ENCODE measurements around the gene CASP12. TPM values are rescaled to one million over a fixed set of nuclear protein-coding genes. Genes with fewer than 3 reads are reported as not detected.

The CASP12 gene
- total RNA-seq, 1 experiment from 2014 or later: not detected

GRCh38 chr11:104926771-104927611 is 28.7 kb upstream of the CASP12 start:
- H3K36me3 ChIP-seq (ENCODE audit: insufficient read depth, low read length, poor library complexity, severe bottlenecking): no peaks in the 10 kb centered on the region
- TF ChIP-seq CTCF (conservative IDR thresholded peaks at IDR 0.05; ENCODE audit: low read depth, low read length) (no peak), EZH2 (IDR thresholded peaks at IDR 0.05; ENCODE audit: borderline replicate concordance, low read depth, low read length, poor library complexity, severe bottlenecking) (no peak)
- H3K27ac ChIP-seq (ENCODE audit: low read depth, low read length, poor library complexity, severe bottlenecking): no peak overlapping the region
- DNase-seq (ENCODE audit: low spot score): peak; percentile 7
- no peak overlapping the region for H3K4me3 ChIP-seq (ENCODE audit: low read depth, low read length, poor library complexity, severe bottlenecking)
- CTCF ChIA-PET: no interaction called here
- POLR2A ChIA-PET (ENCODE audit: low non-redundant PET): no interaction called here
- H3K27me3 ChIP-seq (replicated peaks; ENCODE audit: insufficient read depth, low read depth, low read length, poor library complexity): no peaks in the 10 kb centered on the region
- H3K9me3 ChIP-seq (ENCODE audit: low read depth, low read length, poor library complexity, severe bottlenecking): no peaks in the 10 kb centered on the region
- intact Hi-C loops (cut with micrococcal nuclease; ENCODE audit: unreplicated experiment): no loop called here
- no TSS peak for BruUV-seq (replicated peaks)
- no peaks in the 10 kb centered on the region for H3K4me1 ChIP-seq (ENCODE audit: insufficient read depth, low read length, poor library complexity, severe bottlenecking)

- intact Hi-C loops (cut with micrococcal nuclease; ENCODE audit: unreplicated experiment): no loop called here
- ChIA-PET CTCF (no interaction called here), POLR2A (ENCODE audit: low non-redundant PET) (no interaction called here)
- no peaks in the 10 kb centered on the region for H3K36me3 ChIP-seq (ENCODE audit: insufficient read depth, low read length, poor library complexity, severe bottlenecking)
- no peaks in the 10 kb centered on the region for H3K9me3 ChIP-seq (ENCODE audit: low read depth, low read length, poor library complexity, severe bottlenecking)
- H3K27ac ChIP-seq (ENCODE audit: low read depth, low read length, poor library complexity, severe bottlenecking): no peak overlapping the region
- no peaks in the 10 kb centered on the region for H3K4me1 ChIP-seq (ENCODE audit: insufficient read depth, low read length, poor library complexity, severe bottlenecking)
- BruUV-seq (replicated peaks): no TSS peak
- H3K4me3 ChIP-seq (ENCODE audit: low read depth, low read length, poor library complexity, severe bottlenecking): no peak overlapping the region
- no peak for TF ChIP-seq CTCF (conservative IDR thresholded peaks at IDR 0.05; ENCODE audit: low read depth, low read length)
- no peak for TF ChIP-seq EZH2 (IDR thresholded peaks at IDR 0.05; ENCODE audit: borderline replicate concordance, low read depth, low read length, poor library complexity, severe bottlenecking)
- no peaks in the 10 kb centered on the region for H3K27me3 ChIP-seq (replicated peaks; ENCODE audit: insufficient read depth, low read depth, low read length, poor library complexity)
- no peak for DNase-seq (ENCODE audit: low spot score)
These were observed 27.6 kb upstream of the CASP12 start for GRCh38 chr11:104925850-104926249.

GRCh38 chr11:104918113-104918824 is 20.0 kb upstream of the CASP12 start:
- peak overlapping the region; percentile 33 for H3K4me3 ChIP-seq (ENCODE audit: low read depth, low read length, poor library complexity, severe bottlenecking)
- ChIA-PET CTCF (no interaction called here), POLR2A (ENCODE audit: low non-redundant PET) (no interaction called here)
- no peaks in the 10 kb centered on the region for H3K9me3 ChIP-seq (ENCODE audit: low read depth, low read length, poor library complexity, severe bottlenecking)
- intact Hi-C loops (cut with micrococcal nuclease; ENCODE audit: unreplicated experiment): no loop called here
- peak; percentile 3 for DNase-seq (ENCODE audit: low spot score)
- no peaks in the 10 kb centered on the region for H3K4me1 ChIP-seq (ENCODE audit: insufficient read depth, low read length, poor library complexity, severe bottlenecking)
- H3K27me3 ChIP-seq (replicated peaks; ENCODE audit: insufficient read depth, low read depth, low read length, poor library complexity): no peaks in the 10 kb centered on the region
- H3K27ac ChIP-seq (ENCODE audit: low read depth, low read length, poor library complexity, severe bottlenecking): no peak overlapping the region
- TF ChIP-seq CTCF (conservative IDR thresholded peaks at IDR 0.05; ENCODE audit: low read depth, low read length): no peak
- no peak for TF ChIP-seq EZH2 (IDR thresholded peaks at IDR 0.05; ENCODE audit: borderline replicate concordance, low read depth, low read length, poor library complexity, severe bottlenecking)
- BruUV-seq (replicated peaks): no TSS peak
- H3K36me3 ChIP-seq (ENCODE audit: insufficient read depth, low read length, poor library complexity, severe bottlenecking): no peaks in the 10 kb centered on the region
